Stimulated activated CD4-positive, alpha-beta T cell treated with anti-CD3 and anti-CD28 coated beads, Interleukin-15, amount 100 ng/mL, for 1 hour (primary cell): ENCODE data around the gene MRPS33.
"Not testable (repeated sequence)": the region's sequence is repeated elsewhere in the genome, so short reads cannot be mapped to it uniquely, and the experiment has no call there.

Experiments
- DNase-seq, 2 donors: peaks; one replicate each; pipeline ENCODE4 v3.0.0-alpha.2; 2020; ENCODE audit warnings: low read depth in 1 of 2, low spot score in 1 of 2

Gene MRPS33

DNA sequence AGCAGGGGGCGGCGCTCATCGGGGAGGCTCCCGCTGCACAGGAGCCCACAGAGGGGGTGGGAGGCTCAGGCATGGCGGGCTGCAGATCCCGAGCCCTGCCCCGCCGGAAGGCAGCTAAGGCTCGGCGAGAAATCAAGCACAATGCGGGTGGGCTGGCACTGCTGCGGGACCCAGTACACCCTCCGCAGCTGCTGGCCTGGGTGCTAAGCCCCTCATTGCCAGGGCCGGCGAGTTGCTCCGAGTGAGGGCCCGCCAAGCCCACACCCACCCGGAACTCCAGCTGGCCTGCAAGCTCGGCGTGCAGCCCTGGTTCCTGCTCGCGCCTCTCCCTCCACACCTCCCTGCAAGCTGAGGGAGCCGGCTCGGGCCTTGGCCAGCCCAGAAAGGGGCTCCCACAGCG, 57.8 kb downstream of the MRPS33 start:
- not testable (repeated sequence) for DNase-seq
